ENCODE measurements around the gene MPC1L.

MPC1L gene

DNA sequence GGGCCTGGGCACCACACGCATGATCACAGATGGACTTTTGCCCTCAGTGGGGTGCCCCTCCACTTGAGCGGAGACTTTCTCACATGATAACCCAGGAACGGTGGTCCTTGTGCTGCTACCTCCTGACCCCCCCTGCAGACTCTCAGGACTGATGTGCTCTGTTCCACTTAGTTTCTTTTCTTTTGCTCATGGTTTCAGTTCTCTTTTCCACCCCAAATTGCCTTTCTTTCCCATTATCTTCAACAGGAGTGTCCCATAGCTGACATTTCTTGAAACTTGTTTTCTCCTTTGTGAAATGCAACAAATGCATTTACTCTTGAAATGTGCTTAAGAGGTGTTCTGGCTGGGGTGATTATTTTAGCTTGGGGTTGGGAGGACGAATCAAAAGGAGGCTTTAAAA lies 9.0 kb downstream of the MPC1L start:
- DNase-seq = no peak

DNA sequence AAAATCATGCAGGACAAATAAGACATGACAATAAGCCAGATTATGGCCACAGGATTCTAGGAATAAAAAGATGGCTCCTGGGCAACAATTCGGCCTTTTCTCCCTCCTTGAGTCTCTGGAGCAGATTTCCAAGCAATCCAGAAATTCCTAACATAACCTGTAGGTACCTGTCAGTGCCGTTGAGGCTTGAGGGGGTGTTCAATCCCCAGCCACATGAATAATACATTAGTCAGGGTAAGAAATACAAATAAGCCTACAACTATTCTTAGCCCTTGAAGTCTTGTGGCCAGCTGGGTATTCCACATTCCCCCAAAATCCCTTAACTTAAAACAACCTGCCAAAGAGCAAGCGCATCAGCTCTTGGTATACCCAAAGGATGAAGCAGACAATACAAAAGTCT lies 14.5 kb downstream of the MPC1L start:
- DNase-seq = no peak

DNA sequence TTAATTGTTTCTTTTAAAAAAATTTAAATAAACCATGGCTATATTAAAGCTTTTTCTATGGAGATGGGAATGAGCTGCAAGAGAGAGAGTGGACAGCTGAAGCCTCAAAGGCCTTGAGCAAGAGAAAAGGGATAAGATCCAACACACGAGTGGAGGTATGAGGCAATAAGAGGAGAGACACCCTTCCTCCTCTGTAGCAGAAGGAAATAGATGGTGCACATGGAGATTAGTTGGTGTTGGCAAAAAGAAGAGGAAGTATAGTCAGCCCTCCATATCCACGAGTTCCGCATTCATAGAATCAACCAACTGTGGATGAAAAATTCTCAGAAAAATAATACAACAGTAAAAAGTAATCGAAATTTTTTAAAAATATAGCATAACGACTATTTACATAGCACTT lies 20.9 kb downstream of the MPC1L start:
- DNase-seq = no peak

DNA sequence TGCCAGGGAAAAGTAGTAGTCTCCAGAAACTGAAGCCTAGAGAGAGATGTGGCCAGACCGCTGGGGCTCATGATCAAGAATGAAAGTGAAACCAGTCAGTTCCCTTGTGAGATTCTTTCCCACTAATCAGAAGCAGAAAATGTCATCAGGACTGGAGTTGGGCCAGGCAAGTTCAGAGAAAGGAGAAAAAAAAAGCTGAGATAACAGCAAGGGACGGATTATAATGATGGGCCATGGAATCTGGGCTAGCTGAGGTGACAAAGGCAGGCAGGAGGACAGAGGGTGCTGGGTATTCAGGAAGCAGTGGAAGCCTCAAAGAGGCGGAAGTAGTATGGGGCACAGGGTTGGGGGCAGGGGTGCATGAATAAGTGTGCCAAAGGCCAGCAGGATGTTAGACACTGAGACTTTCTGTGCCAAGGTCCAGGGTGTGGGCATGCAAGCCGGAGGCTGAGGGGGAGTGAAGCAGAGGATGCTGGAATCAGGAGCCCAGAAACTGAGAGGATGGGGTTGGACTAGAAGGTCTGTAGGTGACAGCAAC lies 21.7 kb downstream of the MPC1L start:
- DNase-seq = no peak

DNA sequence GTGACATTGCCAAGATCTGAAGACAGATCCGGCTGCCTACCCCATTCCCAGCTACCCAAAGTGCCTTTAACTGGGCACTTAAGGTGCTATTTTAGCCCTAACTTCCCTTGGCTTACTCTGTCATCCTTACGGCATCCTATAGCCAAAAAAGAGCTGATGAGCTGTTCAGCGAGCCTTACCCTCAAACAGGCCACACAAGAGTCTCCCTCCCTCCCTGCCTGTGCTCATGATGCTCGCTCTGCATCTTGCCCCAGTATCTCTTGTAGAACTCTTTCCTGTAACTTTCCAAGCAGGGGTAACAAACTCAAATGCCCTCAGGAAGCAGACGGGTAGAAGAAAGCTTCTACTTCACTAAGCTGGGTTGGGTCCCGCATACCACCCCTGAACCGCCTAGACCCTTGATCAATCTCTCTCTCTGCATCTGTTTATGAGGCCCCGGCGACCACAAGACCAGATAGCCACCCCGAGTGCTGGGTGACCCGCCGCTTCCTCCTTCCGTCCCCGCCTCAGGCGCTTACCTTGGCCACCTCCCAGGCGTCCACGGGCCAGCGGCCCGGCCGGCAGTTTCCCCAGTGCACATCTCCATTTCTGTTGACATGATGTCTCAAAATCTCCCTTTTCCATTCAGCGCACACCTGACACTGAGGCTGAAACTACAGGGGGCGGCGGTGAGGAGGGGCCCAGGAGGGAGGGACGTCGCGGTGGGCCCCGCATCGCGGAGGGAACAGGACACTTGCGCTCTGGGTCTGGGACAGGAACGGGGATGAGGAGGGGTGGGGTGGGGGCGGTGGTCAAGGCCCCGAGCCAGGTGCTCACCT lies 23.5 kb downstream of the MPC1L start:
- peak; percentile 6 for DNase-seq

DNA sequence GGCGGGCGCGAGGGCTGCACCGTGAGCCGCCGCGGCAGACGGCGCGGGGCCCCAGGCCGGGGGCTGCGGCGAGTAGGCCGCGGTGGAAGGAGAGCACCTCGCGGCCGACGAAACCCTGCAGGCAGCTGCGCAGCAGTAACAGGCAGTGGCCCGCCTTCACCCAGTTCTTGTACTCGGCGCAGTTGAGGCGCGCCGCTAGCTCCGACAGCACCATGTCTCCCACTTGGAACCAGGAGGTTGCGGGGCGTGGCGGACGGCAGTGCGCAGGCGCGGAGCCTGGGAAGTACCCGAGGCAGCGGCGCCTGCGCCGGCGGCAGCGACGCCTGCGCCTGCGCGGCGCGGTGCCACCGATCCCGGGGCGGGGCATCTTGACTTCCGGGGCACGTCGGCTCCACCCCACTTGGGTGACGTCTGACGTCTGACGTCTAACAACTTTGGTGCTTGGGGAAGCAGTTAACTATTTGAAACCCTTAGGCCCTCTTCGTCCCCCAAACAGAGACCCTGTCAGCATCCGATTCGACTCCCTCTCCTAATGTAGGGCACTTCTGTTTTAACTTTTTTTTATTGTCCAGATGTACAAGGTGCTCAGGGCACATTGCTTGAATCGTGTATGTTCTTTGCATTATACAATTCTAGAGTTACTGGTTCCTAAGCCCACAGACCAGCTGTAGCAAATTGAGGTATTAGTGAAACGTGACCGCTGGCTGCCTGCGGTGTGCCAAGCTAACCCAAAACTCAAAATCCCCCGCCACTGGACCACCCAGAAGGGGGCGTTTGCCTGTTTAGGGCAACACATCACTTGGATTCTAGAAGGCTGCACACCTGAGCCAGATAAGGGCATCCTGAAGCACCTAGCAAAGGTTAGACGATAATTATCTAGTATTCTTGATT lies 24.3 kb downstream of the MPC1L start, which contains the start of gene CXorf38:
Gene CXorf38 (minus strand): TSS at position 255 of the 891 bp plus-strand sequence. CDS start 41 bp downstream, at position 214.
- peak; percentile 78 for DNase-seq

DNA sequence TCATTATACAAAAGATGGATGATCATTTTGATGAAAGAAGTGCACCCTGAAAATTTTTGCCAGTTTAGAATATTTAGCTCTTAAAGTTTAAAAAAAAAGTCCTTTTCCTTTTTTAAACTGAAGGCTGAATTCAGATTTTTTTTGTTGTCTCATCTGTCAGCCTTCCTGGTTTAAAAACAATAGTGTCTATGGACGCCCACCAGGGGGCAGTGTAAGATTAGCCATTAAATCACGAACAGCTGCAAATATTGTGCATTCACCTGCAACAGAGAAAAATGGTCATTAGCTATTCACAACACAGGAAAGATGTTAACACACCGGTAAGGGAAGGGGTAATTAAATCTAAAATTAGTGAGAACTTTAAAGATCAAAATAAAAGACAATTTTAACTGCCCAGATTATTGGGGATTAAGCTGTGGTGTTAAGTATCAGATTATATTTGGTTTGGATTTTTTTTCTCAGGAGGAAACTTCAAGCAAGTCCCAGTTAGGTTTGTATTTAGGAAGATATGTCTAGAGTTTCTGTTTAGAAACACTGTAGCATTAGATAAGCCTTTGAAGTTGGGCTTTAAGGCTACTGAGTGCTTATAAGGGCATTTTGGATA lies 28.5 kb downstream of the MPC1L start:
- peak; percentile 78 for DNase-seq

DNA sequence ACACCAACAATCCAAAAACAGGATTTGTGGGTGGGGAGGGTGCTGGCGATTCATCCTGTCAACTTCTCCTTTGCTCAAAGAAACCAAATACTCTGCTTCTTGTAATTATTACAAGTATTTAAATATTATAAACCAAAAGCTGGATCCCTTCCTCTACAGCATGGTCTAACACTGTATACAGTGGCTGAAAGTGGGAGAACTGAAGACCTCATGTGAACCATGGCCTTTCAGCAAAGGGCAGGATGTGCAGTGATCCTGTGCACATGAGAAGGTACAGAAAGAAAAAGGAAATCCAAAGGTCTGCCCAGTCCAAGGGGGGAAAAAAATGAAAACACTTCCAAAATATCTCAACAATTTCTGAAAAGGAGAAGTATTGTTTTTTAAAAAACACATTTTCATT lies 29.4 kb downstream of the MPC1L start:
- DNase-seq = no peak

DNA sequence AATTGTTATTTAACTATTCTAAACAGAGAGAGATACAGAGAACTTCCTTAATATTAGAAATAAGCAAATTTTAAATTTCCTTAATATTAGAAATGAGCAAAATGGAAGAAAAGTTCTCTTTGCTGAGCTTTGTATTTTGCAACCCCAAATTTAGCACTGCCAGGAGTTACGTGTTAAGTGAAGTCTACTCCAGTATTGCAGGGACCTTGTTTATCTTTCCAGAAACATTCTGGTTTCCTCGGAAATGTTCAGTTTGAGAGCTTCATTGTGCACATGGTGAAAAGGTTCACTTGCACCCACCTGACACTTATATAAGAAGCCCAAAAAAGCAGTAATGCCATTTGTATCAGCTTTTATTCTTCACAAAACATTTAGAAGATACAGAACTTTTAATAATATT lies 30.3 kb downstream of the MPC1L start:
- DNase-seq = no peak

DNA sequence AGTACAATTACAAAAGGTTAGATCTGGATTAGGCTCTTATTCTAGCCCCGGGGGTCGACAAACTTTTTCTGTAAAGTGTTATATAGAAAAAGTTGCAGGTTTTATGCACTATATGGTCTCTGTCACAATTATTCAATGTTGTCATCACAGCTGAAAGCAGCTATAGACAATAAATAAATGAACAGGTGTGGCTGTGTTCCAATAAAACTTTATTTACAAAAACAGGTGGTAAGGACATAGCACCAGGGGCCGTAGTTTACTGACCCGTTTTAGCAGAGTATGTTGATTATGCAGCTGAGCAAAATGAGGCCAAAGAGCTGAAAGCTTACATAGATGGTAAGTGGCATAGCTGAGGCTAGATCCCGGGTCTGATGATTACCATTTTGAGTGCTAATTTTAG lies 37.2 kb downstream of the MPC1L start:
- DNase-seq = no peak

DNA sequence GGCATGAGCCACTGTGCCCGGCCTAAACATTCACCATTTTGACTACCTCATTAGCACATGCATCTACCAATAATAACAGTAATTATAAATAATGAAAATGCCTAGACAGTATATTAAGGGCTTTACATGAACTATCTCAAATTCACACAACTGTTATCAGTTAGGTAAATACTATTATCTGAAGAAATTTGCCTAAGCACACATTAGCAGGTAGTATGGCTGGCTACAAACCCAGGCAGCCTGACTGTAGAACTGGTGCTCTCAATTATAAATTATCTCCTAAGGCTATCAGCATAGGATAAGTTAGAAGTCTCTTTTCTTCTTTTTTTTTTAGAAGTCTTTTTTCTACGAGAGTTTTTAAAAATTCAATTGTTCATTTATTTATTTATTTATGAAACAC lies 38.3 kb downstream of the MPC1L start:
- DNase-seq = no peak

DNA sequence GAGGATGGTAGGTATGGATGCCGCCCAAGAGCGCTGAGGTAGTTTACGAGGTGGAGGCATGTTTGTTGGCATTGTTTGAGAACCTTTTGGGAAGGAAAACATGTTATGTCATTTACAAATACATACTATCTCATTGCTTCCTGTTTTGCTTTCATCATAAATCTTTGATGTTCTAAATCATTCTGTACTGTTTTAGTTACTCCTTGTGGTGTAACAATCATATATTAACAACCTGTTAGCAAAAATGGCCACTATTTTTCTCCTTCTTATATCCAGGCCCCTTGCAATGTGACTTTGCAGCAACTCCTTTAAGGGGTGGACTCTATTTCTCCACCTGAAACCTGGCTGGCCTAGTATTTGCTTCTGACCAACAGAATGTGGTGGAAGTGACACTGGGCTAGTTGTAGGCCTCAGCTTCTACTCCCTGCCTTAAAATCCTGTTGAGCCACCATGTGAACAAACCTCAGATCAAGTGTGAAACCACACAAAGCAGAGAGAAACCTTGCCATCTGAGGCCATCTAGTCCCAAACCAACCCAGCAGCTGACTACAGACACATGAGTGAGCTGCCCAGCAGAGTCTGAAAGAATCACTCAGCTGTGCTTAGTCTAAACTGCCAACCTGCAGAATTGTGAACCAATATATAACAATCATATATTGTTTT lies 40.0 kb downstream of the MPC1L start:
- DNase-seq = no peak

DNA sequence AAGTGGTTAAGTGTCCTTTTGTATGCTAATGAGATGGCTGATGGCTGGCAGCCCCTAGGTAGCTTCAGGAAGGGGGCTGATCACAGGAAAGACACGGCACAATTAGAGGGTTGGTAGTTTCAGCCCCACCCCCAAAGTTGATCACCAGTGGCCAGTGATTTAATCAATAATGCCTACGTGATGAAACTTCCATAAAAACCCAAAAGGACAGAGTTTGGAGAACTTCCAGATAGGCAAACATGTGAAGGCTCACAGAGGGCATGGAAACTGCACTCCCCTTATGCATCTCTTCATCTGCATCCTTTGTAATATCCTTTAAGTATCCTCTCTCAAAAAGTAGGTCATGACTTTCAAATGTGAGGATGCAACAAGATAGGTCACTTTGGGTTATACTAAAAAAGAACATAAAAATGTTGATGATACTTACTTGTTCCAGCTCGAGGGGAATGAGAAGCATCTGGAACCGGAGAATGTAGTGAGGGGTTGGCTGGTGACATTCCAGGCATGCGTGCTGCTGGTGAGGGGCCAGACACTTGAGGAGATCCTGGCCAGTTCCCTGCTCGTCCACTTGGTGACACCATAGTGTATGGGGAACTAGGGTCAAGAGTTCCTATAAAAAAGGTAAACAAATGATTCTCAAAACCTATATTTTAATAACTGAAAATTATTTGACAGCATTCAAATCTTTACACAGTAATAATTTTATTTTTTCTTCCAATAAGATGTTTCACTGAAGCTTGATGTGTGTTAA lies 40.8 kb downstream of the MPC1L start:
- DNase-seq = no peak

DNA sequence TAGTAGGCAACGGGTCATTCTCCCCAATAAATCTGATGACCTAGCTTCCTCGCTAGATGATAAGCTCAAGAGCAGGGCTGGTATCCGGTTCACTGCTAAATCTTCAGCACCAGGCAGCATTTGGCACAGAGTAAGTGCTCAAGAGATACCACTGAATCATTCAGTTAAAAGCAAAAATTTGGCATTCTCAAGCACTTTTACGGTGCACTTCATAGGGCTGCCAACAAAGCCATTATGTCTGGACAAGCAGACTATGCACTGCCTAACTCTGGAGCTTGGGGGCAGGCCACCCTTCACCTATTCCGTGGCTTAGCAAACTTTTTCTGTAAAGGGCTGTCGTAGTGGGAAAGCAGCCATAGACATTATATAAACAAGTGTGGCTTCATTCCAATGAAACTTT lies 47.9 kb downstream of the MPC1L start:
- DNase-seq = no peak

Data from NCI-H510A treated with DMSO at 0.1 percent for 48 hours (cell line).